WTC11 (cell line): ENCODE results near the gene THOC2. TPM values are rescaled to one million over a fixed set of nuclear protein-coding genes. Genes with fewer than 3 reads are reported as not detected.
"Not testable (repeated sequence)": the region's sequence is repeated elsewhere in the genome, so short reads cannot be mapped to it uniquely, and the experiment has no call there.

Experiments used
- ATAC-seq: fragments of 200-7000 bp; cut with Tn5 transposase; 2 replicates; pipeline ENCODE4 v1.10.0; 2021; ENCODE audit warnings: mild to moderate bottlenecking, moderate library complexity
- CTCF ChIA-PET: fragments of 300-600 bp; sonication (Branson Sonifier 250); formaldehyde crosslinking; loops from one replicate; lab custom pipeline; 2021; ENCODE audit warnings: antibody characterized with exemption; lab: Charles Lee
- POLR2A ChIA-PET: fragments of 350-600 bp; sonication (Branson Sonifier 250); formaldehyde crosslinking; loops from one replicate; lab custom pipeline; 2021; ENCODE audit warnings: antibody characterized with exemption; lab: Charles Lee
- DNase-seq: peaks from one replicate; pipeline ENCODE4 v3.0.0; 2021; ENCODE audit warnings: low spot score
- H3K27ac Mint-ChIP-seq: 2 replicates; pipeline ENCODE4 v1.8.0; 2021; ENCODE audit warnings: mixed read lengths
- H3K27me3 Mint-ChIP-seq: 2 replicates; pipeline ENCODE4 v1.8.0; 2021; ENCODE audit warnings: low read depth, mild to moderate bottlenecking, moderate library complexity, mixed read lengths
- H3K36me3 Mint-ChIP-seq: 2 replicates; pipeline ENCODE4 v1.8.0; 2021; ENCODE audit warnings: mixed read lengths
- H3K4me1 Mint-ChIP-seq: 2 replicates; pipeline ENCODE4 v1.8.0; 2022; ENCODE audit warnings: mixed read lengths
- H3K4me3 Mint-ChIP-seq: 2 replicates; pipeline ENCODE4 v1.8.0; 2021; ENCODE audit warnings: mild to moderate bottlenecking, moderate library complexity, mixed read lengths
- H3K9me3 Mint-ChIP-seq: 2 replicates; pipeline ENCODE4 v1.8.0; 2021; ENCODE audit warnings: mixed read lengths
- FOXP1 ChIP-seq: sonication (generic); formaldehyde crosslinking; IDR thresholded peaks from 2 replicates; pipeline ENCODE4 v1.8.0; 2022; ENCODE audit warnings: missing genetic modification reagents, mild to moderate bottlenecking, moderate library complexity, borderline replicate concordance
- GABPB1 ChIP-seq: sonication (generic); formaldehyde crosslinking; IDR thresholded peaks from 2 replicates; pipeline ENCODE4 v1.8.1; 2023; ENCODE audit warnings: mild to moderate bottlenecking, missing genetic modification reagents
- HMGA2 ChIP-seq: fragments of 250-450 bp; sonication (Bioruptor Pico); IDR thresholded peaks from 2 replicates; pipeline ENCODE4 v1.4.0; 2021; ENCODE audit warnings: mild to moderate bottlenecking, moderate library complexity
- NR1H2 ChIP-seq: sonication (generic); formaldehyde crosslinking; IDR thresholded peaks from 2 replicates; pipeline ENCODE4 v1.9.0; 2021; ENCODE audit warnings: mild to moderate bottlenecking, moderate library complexity, missing genetic modification reagents
- OVOL2 ChIP-seq: fragments of 250-450 bp; sonication (Bioruptor Pico); IDR thresholded peaks from 2 replicates; pipeline ENCODE4 v1.9.0; 2021; ENCODE audit warnings: mild to moderate bottlenecking, borderline replicate concordance
- RORB ChIP-seq: fragments of 250-450 bp; sonication (Bioruptor Pico); IDR thresholded peaks from 2 replicates; pipeline ENCODE4 v1.9.0; 2021; ENCODE audit warnings: mild to moderate bottlenecking
- SMAD3 ChIP-seq: sonication (generic); formaldehyde crosslinking; IDR thresholded peaks from 2 replicates; pipeline ENCODE4 v1.8.0; 2022; ENCODE audit warnings: missing genetic modification reagents, mild to moderate bottlenecking, borderline replicate concordance
- SP1 ChIP-seq: sonication (generic); formaldehyde crosslinking; conservative IDR thresholded peaks from 2 replicates; pipeline ENCODE4 v1.8.1; 2022; ENCODE audit warnings: missing genetic modification reagents
- STAT6 ChIP-seq: sonication (generic); formaldehyde crosslinking; conservative IDR thresholded peaks from 2 replicates; pipeline ENCODE4 v1.8.1; 2023; ENCODE audit warnings: mild to moderate bottlenecking, low read depth, missing genetic modification reagents, moderate library complexity
- USF1 ChIP-seq: sonication (generic); formaldehyde crosslinking; IDR thresholded peaks from 2 replicates; pipeline ENCODE4 v1.8.0; 2022; ENCODE audit warnings: mild to moderate bottlenecking, missing genetic modification reagents
- USF2 ChIP-seq: sonication (generic); formaldehyde crosslinking; IDR thresholded peaks from 2 replicates; pipeline ENCODE4 v1.8.1; 2023; ENCODE audit warnings: mild to moderate bottlenecking, missing genetic modification reagents, moderate library complexity
- ZBTB21 ChIP-seq: sonication (generic); formaldehyde crosslinking; IDR thresholded peaks from 2 replicates; pipeline ENCODE4 v1.8.1; 2023; ENCODE audit warnings: mild to moderate bottlenecking, missing genetic modification reagents, borderline replicate concordance
- ZMAT4 ChIP-seq: fragments of 250-450 bp; sonication (Bioruptor Pico); IDR thresholded peaks from 2 replicates; pipeline ENCODE4 v1.9.0; 2021; ENCODE audit warnings: mild to moderate bottlenecking
- ZNF219 ChIP-seq: sonication (generic); formaldehyde crosslinking; IDR thresholded peaks from 2 replicates; pipeline ENCODE4 v1.8.0; 2023; ENCODE audit warnings: missing genetic modification reagents, mild to moderate bottlenecking, borderline replicate concordance
- ZNF232 ChIP-seq: sonication (generic); formaldehyde crosslinking; IDR thresholded peaks from 2 replicates; pipeline ENCODE4 v1.8.0; 2022; ENCODE audit warnings: mild to moderate bottlenecking, missing genetic modification reagents
- ZNF263 ChIP-seq: sonication (generic); formaldehyde crosslinking; IDR thresholded peaks from 2 replicates; pipeline ENCODE4 v1.8.1; 2022; ENCODE audit warnings: low read depth, mild to moderate bottlenecking, moderate library complexity, missing genetic modification reagents
- total RNA-seq: library from RNA; stranded (reverse); gene quantifications from 3 replicates; pipeline ENCODE4 v1.2.3, GENCODE V29; 2021
- TF ChIP-seq, protein P1 (sequence below): fragments of 250-450 bp; sonication (Bioruptor Pico); IDR thresholded peaks from 2 replicates; pipeline ENCODE4 v1.9.0; 2021; ENCODE audit warnings: mild to moderate bottlenecking, borderline replicate concordance
- TF ChIP-seq, protein P2 (sequence below): fragments of 250-450 bp; sonication (Bioruptor Pico); IDR thresholded peaks from 2 replicates; pipeline ENCODE4 v1.9.0; 2021; ENCODE audit warnings: moderate library complexity, mild to moderate bottlenecking, inconsistent platforms, borderline replicate concordance

THOC2 gene
- total RNA-seq, 1 experiment from 2014 or later: 66.1 TPM

DNA sequence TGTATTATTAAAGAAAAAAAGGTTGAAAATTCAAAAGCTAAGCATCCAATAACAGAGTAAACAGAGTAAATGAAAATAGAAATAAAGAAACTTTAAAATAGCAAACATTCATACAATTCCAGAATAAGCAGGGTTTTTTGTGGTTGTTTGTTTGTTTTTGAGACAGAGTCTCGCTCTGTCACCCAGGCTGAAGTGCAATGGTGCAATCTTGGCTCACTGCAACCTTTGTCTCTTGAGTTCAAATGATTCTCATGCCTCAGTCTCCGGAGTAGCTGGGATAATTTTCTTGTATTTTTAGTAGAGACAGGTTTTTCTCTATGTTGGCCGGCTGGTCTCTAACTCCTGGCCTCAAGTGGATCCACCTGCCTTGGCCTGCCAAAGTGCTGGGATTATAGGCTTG, 6.6 kb upstream of the THOC2 start:
- H3K9me3 Mint-ChIP-seq: no peaks in the 10 kb centered on the region; the same call in 1 of the 2 replicates
- TF ChIP-seq, protein P1, sequence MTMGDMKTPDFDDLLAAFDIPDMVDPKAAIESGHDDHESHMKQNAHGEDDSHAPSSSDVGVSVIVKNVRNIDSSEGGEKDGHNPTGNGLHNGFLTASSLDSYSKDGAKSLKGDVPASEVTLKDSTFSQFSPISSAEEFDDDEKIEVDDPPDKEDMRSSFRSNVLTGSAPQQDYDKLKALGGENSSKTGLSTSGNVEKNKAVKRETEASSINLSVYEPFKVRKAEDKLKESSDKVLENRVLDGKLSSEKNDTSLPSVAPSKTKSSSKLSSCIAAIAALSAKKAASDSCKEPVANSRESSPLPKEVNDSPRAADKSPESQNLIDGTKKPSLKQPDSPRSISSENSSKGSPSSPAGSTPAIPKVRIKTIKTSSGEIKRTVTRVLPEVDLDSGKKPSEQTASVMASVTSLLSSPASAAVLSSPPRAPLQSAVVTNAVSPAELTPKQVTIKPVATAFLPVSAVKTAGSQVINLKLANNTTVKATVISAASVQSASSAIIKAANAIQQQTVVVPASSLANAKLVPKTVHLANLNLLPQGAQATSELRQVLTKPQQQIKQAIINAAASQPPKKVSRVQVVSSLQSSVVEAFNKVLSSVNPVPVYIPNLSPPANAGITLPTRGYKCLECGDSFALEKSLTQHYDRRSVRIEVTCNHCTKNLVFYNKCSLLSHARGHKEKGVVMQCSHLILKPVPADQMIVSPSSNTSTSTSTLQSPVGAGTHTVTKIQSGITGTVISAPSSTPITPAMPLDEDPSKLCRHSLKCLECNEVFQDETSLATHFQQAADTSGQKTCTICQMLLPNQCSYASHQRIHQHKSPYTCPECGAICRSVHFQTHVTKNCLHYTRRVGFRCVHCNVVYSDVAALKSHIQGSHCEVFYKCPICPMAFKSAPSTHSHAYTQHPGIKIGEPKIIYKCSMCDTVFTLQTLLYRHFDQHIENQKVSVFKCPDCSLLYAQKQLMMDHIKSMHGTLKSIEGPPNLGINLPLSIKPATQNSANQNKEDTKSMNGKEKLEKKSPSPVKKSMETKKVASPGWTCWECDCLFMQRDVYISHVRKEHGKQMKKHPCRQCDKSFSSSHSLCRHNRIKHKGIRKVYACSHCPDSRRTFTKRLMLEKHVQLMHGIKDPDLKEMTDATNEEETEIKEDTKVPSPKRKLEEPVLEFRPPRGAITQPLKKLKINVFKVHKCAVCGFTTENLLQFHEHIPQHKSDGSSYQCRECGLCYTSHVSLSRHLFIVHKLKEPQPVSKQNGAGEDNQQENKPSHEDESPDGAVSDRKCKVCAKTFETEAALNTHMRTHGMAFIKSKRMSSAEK: no peak
- TF ChIP-seq GABPB1 (CRISPR knock-in tag): 0 out of 2 replicates have a peak, but pooled peaks have one; percentile 16
- no peak for TF ChIP-seq SMAD3 (CRISPR knock-in tag)
- ATAC-seq (no peak), DNase-seq (no peak)
- H3K36me3 Mint-ChIP-seq: no peaks in the 10 kb centered on the region
- peaks cover 3% of the 10 kb centered on the region; the same call in 1 of the 2 replicates for H3K4me1 Mint-ChIP-seq
- no peak overlapping the region for H3K4me3 Mint-ChIP-seq
- H3K27me3 Mint-ChIP-seq: no peaks in the 10 kb centered on the region
- ChIA-PET POLR2A (no interaction called here), CTCF (interaction anchor here (2.1 kb wide), 1 partner anchor 38 kb away, joined by 8 read pairs; no protein-coding TSS in a partner anchor)
- H3K27ac Mint-ChIP-seq: no peak overlapping the region

DNA sequence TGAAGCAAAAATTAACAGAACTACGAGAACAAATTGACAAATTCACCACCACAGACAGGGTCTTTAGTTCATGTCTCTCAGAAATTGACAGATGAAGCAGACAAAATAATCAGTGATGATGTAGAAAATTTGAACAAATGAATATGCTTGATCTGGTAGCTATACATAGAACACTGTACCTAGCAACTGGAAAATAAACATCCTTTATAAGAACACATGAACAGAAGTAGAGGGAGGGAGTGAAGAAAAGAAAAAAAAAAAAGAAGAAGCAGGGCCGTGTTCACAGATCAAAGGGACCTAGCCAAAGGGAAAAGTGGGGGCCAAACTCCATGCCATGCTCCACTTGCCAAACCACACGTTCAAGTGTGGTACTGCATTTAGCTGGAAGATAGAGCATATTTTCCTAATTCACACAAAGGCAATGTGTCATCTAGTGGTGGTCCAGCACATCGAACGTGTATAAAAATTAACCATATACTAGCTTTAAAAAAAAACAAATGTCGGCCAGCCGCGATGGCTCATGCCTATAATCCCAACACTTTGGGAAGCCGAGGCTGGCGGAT, 5.6 kb upstream of the THOC2 start:
- H3K27ac Mint-ChIP-seq: no peak overlapping the region
- ATAC-seq: no peak
- CTCF ChIA-PET: no interaction called here

DNA sequence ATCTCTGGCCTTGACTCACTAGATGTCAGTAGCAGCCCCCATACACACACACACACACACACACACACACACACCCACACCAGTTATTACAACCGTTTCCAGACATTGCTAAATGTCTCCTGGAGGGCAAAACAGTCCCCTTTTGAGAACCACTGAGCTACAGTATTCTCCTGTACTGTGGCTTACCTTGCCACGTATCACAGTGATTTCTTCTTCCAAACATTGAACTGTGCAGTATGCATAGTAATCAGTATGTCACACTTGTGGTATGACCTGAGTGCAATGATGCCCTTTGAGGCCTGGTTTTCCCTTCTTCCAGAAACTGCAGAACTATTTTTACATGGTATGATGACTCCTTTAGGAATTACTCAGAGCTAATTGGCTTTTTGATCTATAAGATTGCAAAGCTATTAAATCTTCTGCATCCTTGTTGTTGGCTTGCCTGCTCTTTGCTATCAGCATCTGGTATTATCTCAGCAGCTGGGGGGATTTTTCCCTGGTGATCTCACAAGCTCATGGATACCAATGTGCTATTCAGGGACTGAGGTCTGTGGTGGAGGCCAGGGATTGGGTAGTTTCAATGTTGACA, 3.6 kb upstream of the THOC2 start:
- Mint-ChIP-seq H3K9me3 (peaks cover 4% of the 10 kb centered on the region), H3K4me1 (peaks cover 3% of the 10 kb centered on the region; the same call in 1 of the 2 replicates), H3K27me3 (peaks cover 3% of the 10 kb centered on the region; the same call in 1 of the 2 replicates), H3K27ac (no peak overlapping the region), H3K4me3 (no peak overlapping the region), H3K36me3 (peaks cover 4% of the 10 kb centered on the region)
- no peak for ATAC-seq
- TF ChIP-seq USF1 (CRISPR knock-in tag): no peak
- no peak for TF ChIP-seq ZNF263
- TF ChIP-seq SP1 (CRISPR knock-in tag): no peak
- no peak for TF ChIP-seq FOXP1 (CRISPR knock-in tag)
- TF ChIP-seq STAT6: no peak
- TF ChIP-seq USF2 (CRISPR knock-in tag): no peak
- no peak for TF ChIP-seq HMGA2 (CRISPR knock-in tag)
- TF ChIP-seq NR1H2 (CRISPR knock-in tag): no peak
- no peak for TF ChIP-seq ZNF219
- ChIA-PET POLR2A (no interaction called here), CTCF (no interaction called here)
- no peak for DNase-seq

More for the DNA sequence above, 5.6 kb upstream of the THOC2 start:
- Mint-ChIP-seq H3K27me3 (no peaks in the 10 kb centered on the region), H3K4me3 (no peak overlapping the region), H3K9me3 (no peaks in the 10 kb centered on the region; the same call in 1 of the 2 replicates), H3K4me1 (peaks cover 3% of the 10 kb centered on the region; the same call in 1 of the 2 replicates), H3K36me3 (no peaks in the 10 kb centered on the region)
- POLR2A ChIA-PET: interaction anchor here (0.6 kb wide), 1 partner anchor 41 kb away, joined by 3 read pairs; no protein-coding TSS in a partner anchor
- TF ChIP-seq ZBTB21 (CRISPR knock-in tag) (no peak), SP1 (CRISPR knock-in tag) (no peak), RORB (CRISPR knock-in tag) (no peak), NR1H2 (CRISPR knock-in tag) (no peak), FOXP1 (CRISPR knock-in tag) (no peak), ZNF232 (CRISPR knock-in tag) (no peak), ZMAT4 (CRISPR knock-in tag) (no peak), OVOL2 (CRISPR knock-in tag) (no peak)
- TF ChIP-seq, protein P2, sequence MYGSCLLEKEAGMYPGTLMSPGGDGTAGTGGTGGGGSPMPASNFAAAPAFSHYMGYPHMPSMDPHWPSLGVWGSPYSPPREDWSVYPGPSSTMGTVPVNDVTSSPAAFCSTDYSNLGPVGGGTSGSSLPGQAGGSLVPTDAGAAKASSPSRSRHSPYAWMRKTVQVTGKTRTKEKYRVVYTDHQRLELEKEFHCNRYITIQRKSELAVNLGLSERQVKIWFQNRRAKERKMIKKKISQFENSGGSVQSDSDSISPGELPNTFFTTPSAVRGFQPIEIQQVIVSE (CRISPR knock-in tag): no peak
- DNase-seq: no peak

- H3K36me3 Mint-ChIP-seq, POLR2A ChIA-PET, H3K9me3 Mint-ChIP-seq, H3K4me3 Mint-ChIP-seq, H3K4me1 Mint-ChIP-seq, DNase-seq, H3K27ac Mint-ChIP-seq, H3K27me3 Mint-ChIP-seq, ATAC-seq, CTCF ChIA-PET: not testable (repeated sequence)
Measured at GRCh38 chrX:123735137-123735536, 2.3 kb upstream of the THOC2 start.
